ENCODE results near the gene OR10G3. TPM values are rescaled to one million over a fixed set of nuclear protein-coding genes. Genes with fewer than 3 reads are reported as not detected.
"Not testable (repeated sequence)": the region's sequence is repeated elsewhere in the genome, so short reads cannot be mapped to it uniquely, and the experiment has no call there.

OR10G3 gene, protein sequence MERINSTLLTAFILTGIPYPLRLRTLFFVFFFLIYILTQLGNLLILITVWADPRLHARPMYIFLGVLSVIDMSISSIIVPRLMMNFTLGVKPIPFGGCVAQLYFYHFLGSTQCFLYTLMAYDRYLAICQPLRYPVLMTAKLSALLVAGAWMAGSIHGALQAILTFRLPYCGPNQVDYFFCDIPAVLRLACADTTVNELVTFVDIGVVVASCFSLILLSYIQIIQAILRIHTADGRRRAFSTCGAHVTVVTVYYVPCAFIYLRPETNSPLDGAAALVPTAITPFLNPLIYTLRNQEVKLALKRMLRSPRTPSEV
- not detected in 2 replicates for total RNA-seq

DNA sequence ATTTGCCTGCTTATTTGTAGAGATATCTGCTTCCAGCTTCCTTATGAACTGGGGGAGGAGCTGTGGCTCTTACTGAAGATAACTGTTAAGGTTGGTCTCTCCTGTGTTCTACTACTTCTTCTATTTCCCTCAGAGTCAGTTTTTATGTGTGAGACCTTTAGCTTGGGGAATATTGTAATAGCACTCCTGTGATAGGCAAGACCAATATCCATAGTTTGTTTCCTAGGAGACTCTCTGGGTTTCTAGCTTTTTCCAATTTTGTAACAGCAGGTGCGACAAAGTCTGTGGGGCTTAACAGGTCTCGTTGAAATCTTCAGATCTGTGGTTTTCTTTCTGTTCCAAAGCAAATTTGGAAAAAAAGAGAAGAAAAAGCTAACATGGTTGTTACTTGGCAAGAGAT lies at the start of gene OR10G3:
TSS of gene OR10G3 (minus strand) at position 101 of the 400 bp plus-strand sequence. CDS start 9,332 bp downstream, outside the sequence.
- no peak for DNase-seq (ENCODE audit: low read depth)
- no peak within 1 kb of the TSS for H3K4me3 ChIP-seq (ENCODE audit: low read depth, low read length)
- H3K36me3 ChIP-seq (ENCODE audit: control insufficient read depth, insufficient read depth, low read length): no peaks in the 10 kb centered on the region
- no peaks in the 10 kb centered on the region for H3K27me3 ChIP-seq (ENCODE audit: control insufficient read depth, insufficient read depth, low read length)
- no peak for TF ChIP-seq CTCF (IDR thresholded peaks at IDR 0.05; ENCODE audit: insufficient read depth, low read length, poor library complexity, severe bottlenecking)

GRCh38 chr14:21626491-21627230 lies 46.8 kb upstream of the OR10G3 start:
- peak; percentile 71 for DNase-seq (ENCODE audit: low read depth)
- Histone ChIP-seq H3K4me3 (ENCODE audit: low read depth, low read length) (no peak overlapping the region), H3K27me3 (ENCODE audit: control insufficient read depth, insufficient read depth, low read length) (no peaks in the 10 kb centered on the region), H3K36me3 (ENCODE audit: control insufficient read depth, insufficient read depth, low read length) (no peaks in the 10 kb centered on the region)
- no peak for TF ChIP-seq CTCF (IDR thresholded peaks at IDR 0.05; ENCODE audit: insufficient read depth, low read length, poor library complexity, severe bottlenecking)

GRCh38 chr14:21617614-21618013 lies 37.7 kb upstream of the OR10G3 start:
- Histone ChIP-seq H3K36me3 (ENCODE audit: control insufficient read depth, insufficient read depth, low read length) (no peaks in the 10 kb centered on the region), H3K4me3 (ENCODE audit: low read depth, low read length) (no peak overlapping the region), H3K27me3 (ENCODE audit: control insufficient read depth, insufficient read depth, low read length) (no peaks in the 10 kb centered on the region)
- no peak for TF ChIP-seq CTCF (IDR thresholded peaks at IDR 0.05; ENCODE audit: insufficient read depth, low read length, poor library complexity, severe bottlenecking)
- no peak for DNase-seq (ENCODE audit: low read depth)

DNA sequence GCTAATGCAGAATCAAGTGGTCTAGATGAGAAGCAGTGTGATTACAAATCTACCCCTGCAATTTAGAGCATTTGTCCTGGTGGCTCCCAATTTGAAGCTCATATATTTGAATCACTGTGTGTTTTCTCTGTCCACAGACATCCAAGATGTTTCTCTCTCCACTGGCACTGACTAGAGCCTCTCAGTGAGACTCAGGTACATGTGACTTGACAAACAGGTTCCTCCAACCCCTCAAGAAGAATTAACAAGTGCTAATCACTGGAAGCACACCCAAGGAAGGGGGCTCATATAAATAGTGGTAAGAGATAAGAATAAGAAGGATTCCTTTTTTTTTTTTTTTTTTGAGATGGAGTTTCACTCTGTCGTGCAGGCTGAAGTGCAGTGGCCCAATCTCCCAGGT lies 34.4 kb upstream of the OR10G3 start:
- H3K27me3 ChIP-seq (ENCODE audit: control insufficient read depth, insufficient read depth, low read length): no peaks in the 10 kb centered on the region
- TF ChIP-seq CTCF (IDR thresholded peaks at IDR 0.05; ENCODE audit: insufficient read depth, low read length, poor library complexity, severe bottlenecking): no peak
- DNase-seq (ENCODE audit: low read depth): no peak
- no peaks in the 10 kb centered on the region for H3K36me3 ChIP-seq (ENCODE audit: control insufficient read depth, insufficient read depth, low read length)
- no peak overlapping the region for H3K4me3 ChIP-seq (ENCODE audit: low read depth, low read length)

DNA sequence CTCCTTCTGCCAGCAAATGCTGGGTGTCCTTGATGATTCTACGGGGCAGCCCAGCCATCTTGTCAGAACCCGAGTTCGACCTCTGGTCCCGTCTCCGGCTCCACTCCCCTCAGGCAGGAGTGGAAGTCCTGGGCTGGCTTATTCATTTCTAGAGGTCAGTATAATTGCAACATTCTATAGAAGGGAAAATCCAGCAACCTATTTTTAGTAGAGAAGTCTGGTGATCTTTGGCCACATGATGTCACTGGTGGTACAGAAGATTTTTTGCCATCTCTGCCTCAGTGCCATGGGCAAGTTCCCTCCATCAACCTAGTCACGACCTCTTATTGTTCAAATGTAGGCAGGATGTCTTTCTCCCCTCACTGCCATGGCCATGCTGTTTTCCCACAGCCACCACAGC lies 32.4 kb upstream of the OR10G3 start:
- no peak overlapping the region for H3K4me3 ChIP-seq (ENCODE audit: low read depth, low read length)
- H3K36me3 ChIP-seq (ENCODE audit: control insufficient read depth, insufficient read depth, low read length): no peaks in the 10 kb centered on the region
- H3K27me3 ChIP-seq (ENCODE audit: control insufficient read depth, insufficient read depth, low read length): no peaks in the 10 kb centered on the region
- no peak for DNase-seq (ENCODE audit: low read depth)
- no peak for TF ChIP-seq CTCF (IDR thresholded peaks at IDR 0.05; ENCODE audit: insufficient read depth, low read length, poor library complexity, severe bottlenecking)

DNA sequence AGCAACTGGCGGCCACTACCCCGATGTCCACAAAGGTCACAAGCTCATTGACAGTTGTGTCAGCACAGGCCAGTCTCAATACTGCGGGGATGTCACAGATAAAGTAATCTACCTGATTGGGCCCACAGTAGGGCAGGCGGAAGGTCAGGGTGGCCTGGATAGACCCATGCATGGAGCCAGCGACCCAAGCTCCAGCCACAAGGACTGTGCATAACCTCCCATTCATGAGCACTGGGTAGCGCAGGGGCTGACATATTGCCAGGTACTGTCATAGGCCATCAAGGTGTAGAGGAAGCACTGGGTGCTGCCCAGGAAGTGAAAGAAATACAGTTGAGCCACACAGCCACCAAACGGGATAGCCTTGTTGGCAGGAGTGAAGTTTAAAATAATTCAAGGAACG lies 22.3 kb upstream of the OR10G3 start:
- not testable (repeated sequence) for H3K36me3 ChIP-seq (ENCODE audit: control insufficient read depth, insufficient read depth, low read length); H3K4me3 ChIP-seq (ENCODE audit: low read depth, low read length); DNase-seq (ENCODE audit: low read depth); H3K27me3 ChIP-seq (ENCODE audit: control insufficient read depth, insufficient read depth, low read length)

Measured in kidney epithelial cell (primary cell).